NCI-H128 (cell line): Measurements from ENCODE around the gene ACAP3.

Source experiments
- DNase-seq: peaks from one replicate; lab custom pipeline; 2025; ENCODE audit not compliant: unreplicated experiment; lab: John Stamatoyannopoulos, UW

Gene ACAP3

GRCh38 chr1:1286313-1287261, 21.1 kb downstream of the ACAP3 start:
- no peak for DNase-seq

- DNase-seq = no peak
Observed at GRCh38 chr1:1285611-1286311, 22.0 kb downstream of the ACAP3 start.

- no peak for DNase-seq
Observed at GRCh38 chr1:1285102-1285571, 22.6 kb downstream of the ACAP3 start.

GRCh38 chr1:1284221-1285101, 23.3 kb downstream of the ACAP3 start:
- DNase-seq = no peak

- DNase-seq = no peak
Observed at GRCh38 chr1:1283821-1284220, 23.9 kb downstream of the ACAP3 start.

- DNase-seq = no peak
Observed at GRCh38 chr1:1282998-1283397, 24.7 kb downstream of the ACAP3 start.

GRCh38 chr1:1281533-1282321, 26.0 kb downstream of the ACAP3 start:
- DNase-seq = no peak

- no peak for DNase-seq
Observed at GRCh38 chr1:1280782-1281481, 26.8 kb downstream of the ACAP3 start.

- DNase-seq = no peak
Observed at GRCh38 chr1:1279028-1279427, 28.7 kb downstream of the ACAP3 start.

GRCh38 chr1:1278620-1279019, 29.1 kb downstream of the ACAP3 start:
- DNase-seq = no peak

- no peak for DNase-seq
Observed at GRCh38 chr1:1275836-1276235, 31.9 kb downstream of the ACAP3 start.

GRCh38 chr1:1274931-1275431, 32.7 kb downstream of the ACAP3 start:
- DNase-seq = no peak

GRCh38 chr1:1274299-1274930, 33.3 kb downstream of the ACAP3 start:
- DNase-seq = no peak

GRCh38 chr1:1273512-1274298, 34.0 kb downstream of the ACAP3 start, which contains the start of gene UBE2J2:
Gene UBE2J2 (minus strand): TSS chr1:1273854. CDS start chr1:1267992, 5,862 bp downstream.
- DNase-seq = peak; percentile 49

GRCh38 chr1:1273209-1273511, 34.6 kb downstream of the ACAP3 start:
- no peak for DNase-seq

GRCh38 chr1:1272341-1273208, 35.2 kb downstream of the ACAP3 start:
- no peak for DNase-seq

- DNase-seq = no peak
Observed at GRCh38 chr1:1270813-1271212, 36.9 kb downstream of the ACAP3 start.
